ENCODE measurements around the gene NOL8. TPM values are rescaled to one million over a fixed set of nuclear protein-coding genes. Genes with fewer than 3 reads are reported as not detected.

Gene NOL8
- total RNA-seq, 2 donors from 2014 or later: 23.8 to 26.6 TPM

- no peak overlapping the region for H3K4me3 ChIP-seq
- peaks cover 17% of the 10 kb centered on the region in 2 donors for H3K36me3 ChIP-seq
- TF ChIP-seq POLR2AphosphoS5 (IDR thresholded peaks at IDR 0.05): no peak
- no peak for TF ChIP-seq POLR2A (IDR thresholded peaks at IDR 0.05)
- TF ChIP-seq, protein P1, sequence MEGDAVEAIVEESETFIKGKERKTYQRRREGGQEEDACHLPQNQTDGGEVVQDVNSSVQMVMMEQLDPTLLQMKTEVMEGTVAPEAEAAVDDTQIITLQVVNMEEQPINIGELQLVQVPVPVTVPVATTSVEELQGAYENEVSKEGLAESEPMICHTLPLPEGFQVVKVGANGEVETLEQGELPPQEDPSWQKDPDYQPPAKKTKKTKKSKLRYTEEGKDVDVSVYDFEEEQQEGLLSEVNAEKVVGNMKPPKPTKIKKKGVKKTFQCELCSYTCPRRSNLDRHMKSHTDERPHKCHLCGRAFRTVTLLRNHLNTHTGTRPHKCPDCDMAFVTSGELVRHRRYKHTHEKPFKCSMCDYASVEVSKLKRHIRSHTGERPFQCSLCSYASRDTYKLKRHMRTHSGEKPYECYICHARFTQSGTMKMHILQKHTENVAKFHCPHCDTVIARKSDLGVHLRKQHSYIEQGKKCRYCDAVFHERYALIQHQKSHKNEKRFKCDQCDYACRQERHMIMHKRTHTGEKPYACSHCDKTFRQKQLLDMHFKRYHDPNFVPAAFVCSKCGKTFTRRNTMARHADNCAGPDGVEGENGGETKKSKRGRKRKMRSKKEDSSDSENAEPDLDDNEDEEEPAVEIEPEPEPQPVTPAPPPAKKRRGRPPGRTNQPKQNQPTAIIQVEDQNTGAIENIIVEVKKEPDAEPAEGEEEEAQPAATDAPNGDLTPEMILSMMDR (IDR thresholded peaks at IDR 0.05): no peak
- no peak for DNase-seq (ENCODE audit: low spot score)
- H3K9me3 ChIP-seq: no peaks in the 10 kb centered on the region
- H3K4me1 ChIP-seq (replicated peaks): no peaks in the 10 kb centered on the region
- WGBS: 88% methylated on average over 2 of the region's 2 CpGs
- no peak overlapping the region for H3K27ac ChIP-seq
- no peaks in the 10 kb centered on the region for H3K27me3 ChIP-seq (replicated peaks; ENCODE audit: insufficient read depth)
- intact Hi-C loops (cut with DNase I): no loop called here
Measured at GRCh38 chr9:92257327-92257726, 67.8 kb downstream of the NOL8 start.

- TF ChIP-seq POLR2A (IDR thresholded peaks at IDR 0.05): no peak
- TF ChIP-seq POLR2AphosphoS5 (IDR thresholded peaks at IDR 0.05): no peak
- TF ChIP-seq, protein P1 (IDR thresholded peaks at IDR 0.05): no peak
- 80% methylated on average over 19 of the region's 19 CpGs for WGBS
- no peak for DNase-seq (ENCODE audit: low spot score)
- Histone ChIP-seq H3K27ac (no peak overlapping the region), H3K4me1 (replicated peaks) (no peaks in the 10 kb centered on the region), H3K4me3 (no peak overlapping the region), H3K27me3 (replicated peaks; ENCODE audit: insufficient read depth) (no peaks in the 10 kb centered on the region), H3K9me3 (no peaks in the 10 kb centered on the region), H3K36me3 (peaks cover 18 to 21% of the 10 kb centered on the region in 2 donors)
- intact Hi-C loops (cut with DNase I): no loop called here
Measured at GRCh38 chr9:92254381-92255337, 70.5 kb downstream of the NOL8 start.

- intact Hi-C loops (cut with DNase I): no loop called here
- H3K36me3 ChIP-seq: peaks cover 20 to 21% of the 10 kb centered on the region in 2 donors
- TF ChIP-seq, protein P1 (IDR thresholded peaks at IDR 0.05): no peak
- TF ChIP-seq POLR2A (IDR thresholded peaks at IDR 0.05) (no peak), POLR2AphosphoS5 (IDR thresholded peaks at IDR 0.05) (no peak)
- no peaks in the 10 kb centered on the region for H3K9me3 ChIP-seq
- 75% methylated on average over 4 of the region's 4 CpGs for WGBS
- H3K4me3 ChIP-seq: no peak overlapping the region
- H3K27me3 ChIP-seq (replicated peaks; ENCODE audit: insufficient read depth): no peaks in the 10 kb centered on the region
- DNase-seq (ENCODE audit: low spot score): no peak
- no peak overlapping the region for H3K27ac ChIP-seq
- no peaks in the 10 kb centered on the region for H3K4me1 ChIP-seq (replicated peaks)
Measured at GRCh38 chr9:92253656-92254055, 71.5 kb downstream of the NOL8 start.

- Histone ChIP-seq H3K4me1 (replicated peaks) (no peaks in the 10 kb centered on the region), H3K4me3 (no peak overlapping the region), H3K9me3 (no peaks in the 10 kb centered on the region), H3K27ac (no peak overlapping the region), H3K27me3 (replicated peaks; ENCODE audit: insufficient read depth) (no peaks in the 10 kb centered on the region), H3K36me3 (peaks cover 24 to 35% of the 10 kb centered on the region in 2 donors)
- no peak for DNase-seq (ENCODE audit: low spot score)
- intact Hi-C loops (cut with DNase I): no loop called here
- TF ChIP-seq, protein P1 (IDR thresholded peaks at IDR 0.05): no peak
- TF ChIP-seq POLR2AphosphoS5 (IDR thresholded peaks at IDR 0.05) (no peak), POLR2A (IDR thresholded peaks at IDR 0.05) (no peak)
- WGBS: 96% methylated on average over 3 of the region's 3 CpGs
Measured at GRCh38 chr9:92247981-92248380, 77.2 kb downstream of the NOL8 start.

Small RNAs within 50 kb of the gene (microRNA-seq; reads per million reads assigned to microRNA genes)
- gene MIR3651: 1.0 reads per million, percentile 9 among the genes with 10 or more reads in this experiment

Small RNAs within 50 kb of the gene (small RNA-seq; reads per million reads assigned to genes)
- 0 reads per million in 2 donors for gene MIR3651
- gene SNORA84: 0.47 to 0.50 reads per million in 2 donors

Other genes starting within 250 kb of the NOL8 start
- 10 to 100 TPM; 69.5 to 87.2 TPM for gene SPTLC1, start 209.9 kb downstream of the NOL8 start, total RNA-seq
- gene IARS1, start 31.7 kb downstream of the NOL8 start, total RNA-seq: 10 to 100 TPM; 58.3 to 89.2 TPM
- 10 to 100 TPM in 1 of 2 donors, 1 to 10 TPM in 1; 1.4 to 21.5 TPM for gene CENPP, start 603 bp upstream of the NOL8 start, total RNA-seq
- gene OGN, start 79.2 kb upstream of the NOL8 start, total RNA-seq: 10 to 100 TPM in 1 of 2 donors, 1 to 10 TPM in 1; 6.9 to 24.4 TPM
- gene OMD, start 99.1 kb upstream of the NOL8 start, total RNA-seq: 1 to 10 TPM; 3.6 to 6.5 TPM
- 1 to 10 TPM in 1 of 2 donors, under 1 TPM in 1; 0.68 to 1.8 TPM for gene ASPN, start 157.2 kb upstream of the NOL8 start, total RNA-seq
- gene ECM2, start 210.6 kb upstream of the NOL8 start, total RNA-seq: 10 to 100 TPM in 1 of 2 donors, 1 to 10 TPM in 1; 2.6 to 14.1 TPM